HCT116 (cell line): ENCODE results near the gene ADGRE1. TPM values are rescaled to one million over a fixed set of nuclear protein-coding genes. Genes with fewer than 3 reads are reported as not detected.

Experiments
- ATAC-seq: fragments of 200-7000 bp; cut with Tn5 transposase; 2 replicates; pipeline ENCODE4 v1.9.1; 2020; ENCODE audit warnings: mild to moderate bottlenecking, moderate library complexity
- BruUV-seq: library from RNA; stranded (reverse); fragments of 400-500 nt; replicated peaks from 2 replicates; lab custom pipeline; 2021; lab: Mats Ljungman, UMichigan
- CTCF ChIA-PET: fragments of 300-600 bp; sonication (Branson Sonifier 250); formaldehyde crosslinking; loops from one replicate; lab custom pipeline; 2021; ENCODE audit warnings: antibody characterized with exemption; lab: Charles Lee
- POLR2A ChIA-PET: fragments of 300-600, 350-600 bp; sonication (Branson Sonifier 250); formaldehyde crosslinking; loops from one replicate; lab custom pipeline; 2021; ENCODE audit warnings: antibody characterized with exemption; lab: Charles Lee
- RAD21 ChIA-PET, 2 experiments: fragments of 300-600 bp; sonication (Branson Sonifier 250); formaldehyde crosslinking; loops; one replicate each; lab custom pipeline; 2023; ENCODE audit warnings: low total read pairs in 2 of 2; ENCODE audit not compliant: uncharacterized antibody in 2 of 2, unreplicated experiment in 2 of 2, low non-redundant PET in 1 of 2; lab: Charles Lee
- DNase-seq: peaks from one replicate; pipeline ENCODE4 v3.0.0-alpha.2; 2010; ENCODE audit warnings: low read depth, low spot score
- H2AFZ ChIP-seq: fragments of 200-600 bp; shearing (Covaris generic), sonication (generic); 2 replicates; pipeline ENCODE4 v1.6.1; 2017; ENCODE audit warnings: low read depth, mixed run types, mixed read lengths, antibody characterized with exemption, low read length; ENCODE audit not compliant: poor library complexity, severe bottlenecking
- H3K27ac ChIP-seq: 2 replicates; pipeline ENCODE4 v1.5.1; 2012; ENCODE audit warnings: low read depth, low read length
- H3K27me3 ChIP-seq: fragments of 200-600 bp; sonication (generic); 2 replicates; pipeline ENCODE4 v1.6.1; 2016; ENCODE audit warnings: mixed run types, low read length, mixed read lengths; ENCODE audit not compliant: insufficient read depth
- H3K36me3 ChIP-seq, 2 experiments: fragments of 200-500 bp in 1 of 2; fragments of 200-600 bp in 1 of 2; sonication (Bioruptor generic) in 1 of 2; sonication (generic) in 1 of 2; 2 replicates each; pipeline versions ENCODE4 v1.5.1 to v1.6.1; 2014 to 2016; ENCODE audit warnings: low read length in 2 of 2, inconsistent platforms in 1 of 2, mixed read lengths in 1 of 2, mixed run types in 1 of 2; ENCODE audit not compliant: insufficient read depth in 2 of 2, control insufficient read depth in 1 of 2
- H3K4me1 ChIP-seq, 2 experiments: fragments of 200-600 bp in 1 of 2; sonication (generic) in 1 of 2; 2 replicates each; pipeline versions ENCODE4 v1.5.1 to v1.6.1; 2012 to 2017; ENCODE audit warnings: low read length in 2 of 2, inconsistent platforms in 1 of 2, mild to moderate bottlenecking in 1 of 2, mixed read lengths in 1 of 2, mixed run types in 1 of 2, moderate library complexity in 1 of 2; ENCODE audit not compliant: insufficient read depth in 2 of 2, control insufficient read depth in 1 of 2
- H3K4me2 ChIP-seq: fragments of 200-600 bp; sonication (generic); 2 replicates; pipeline ENCODE4 v1.6.1; 2017; ENCODE audit warnings: mixed run types, low read length, mixed read lengths
- H3K4me3 ChIP-seq, 2 experiments: fragments of 200-600 bp in 1 of 2; sonication (generic) in 1 of 2; replicated peaks in 1 of 2; 2 replicates each; pipeline ENCODE4 v1.5.1; 2011 to 2016; ENCODE audit warnings: low read length in 2 of 2, control low read depth in 1 of 2, low read depth in 1 of 2, mild to moderate bottlenecking in 1 of 2, mixed read lengths in 1 of 2, mixed run types in 1 of 2
- H3K79me2 ChIP-seq: fragments of 200-600 bp; sonication (generic); 2 replicates; pipeline ENCODE4 v1.6.1; 2017; ENCODE audit warnings: mild to moderate bottlenecking, mixed run types, low read length, moderate library complexity, mixed read lengths; ENCODE audit not compliant: insufficient read depth
- H3K9ac ChIP-seq: fragments of 200-600 bp; sonication (generic); 2 replicates; pipeline ENCODE4 v1.6.1; 2016; ENCODE audit warnings: low read length, mixed read lengths
- H3K9me2 ChIP-seq: fragments of 200-600 bp; sonication (generic), shearing (Covaris generic); 2 replicates; pipeline ENCODE4 v1.6.1; 2017; ENCODE audit warnings: mixed run types, mild to moderate bottlenecking, moderate library complexity; ENCODE audit not compliant: insufficient read depth
- H3K9me3 ChIP-seq, 2 experiments: fragments of 200-500 bp in 1 of 2; fragments of 200-600 bp in 1 of 2; sonication (Bioruptor generic) in 1 of 2; sonication (generic) in 1 of 2; 2 replicates each; pipeline ENCODE4 v1.6.1; 2014 to 2017; ENCODE audit warnings: low read length in 2 of 2, mixed read lengths in 2 of 2, inconsistent platforms in 1 of 2, low read depth in 1 of 2, mild to moderate bottlenecking in 1 of 2, mixed run types in 1 of 2, moderate library complexity in 1 of 2; ENCODE audit not compliant: control insufficient read depth in 1 of 2, insufficient read depth in 1 of 2
- H4K20me1 ChIP-seq: fragments of 200-600 bp; sonication (generic), shearing (Covaris generic); 2 replicates; pipeline ENCODE4 v1.6.1; 2017; ENCODE audit warnings: mixed run types, mild to moderate bottlenecking, moderate library complexity; ENCODE audit not compliant: insufficient read depth
- CEBPB ChIP-seq: IDR thresholded peaks from 2 replicates; pipeline ENCODE4 v1.6.1; 2012; ENCODE audit warnings: low read depth
- EGR1 ChIP-seq: IDR thresholded peaks from 2 replicates; pipeline ENCODE4 v1.6.1; 2012; ENCODE audit warnings: low read depth
- ELF1 ChIP-seq: IDR thresholded peaks from 2 replicates; pipeline ENCODE4 v1.6.1; 2012; ENCODE audit warnings: low read depth, borderline replicate concordance
- EZH2 ChIP-seq: fragments of 200-600 bp; sonication (generic); IDR thresholded peaks from 2 replicates; pipeline ENCODE4 v1.6.1; 2017; ENCODE audit warnings: antibody characterized with exemption, mixed run types
- EZH2phosphoT487 ChIP-seq: fragments of 200-600 bp; IDR thresholded peaks from 2 replicates; pipeline ENCODE4 v1.6.1; 2018; ENCODE audit warnings: antibody characterized with exemption, borderline replicate concordance
- FOSL1 ChIP-seq: IDR thresholded peaks from 2 replicates; pipeline ENCODE4 v1.6.1; 2012; ENCODE audit warnings: low read depth
- JUND ChIP-seq: IDR thresholded peaks from 2 replicates; pipeline ENCODE4 v1.6.1; 2012
- POLR2A ChIP-seq: IDR thresholded peaks from 2 replicates; pipeline ENCODE4 v1.7.0; 2011; ENCODE audit warnings: borderline replicate concordance; ENCODE audit not compliant: insufficient read depth, insufficient read length; ENCODE audit errors: extremely low read depth
- RAD21 ChIP-seq: IDR thresholded peaks from 2 replicates; pipeline ENCODE4 v1.6.1; 2012; ENCODE audit warnings: low read depth, mild to moderate bottlenecking
- SIN3A ChIP-seq: IDR thresholded peaks from 2 replicates; pipeline ENCODE4 v1.6.1; 2012; ENCODE audit warnings: low read depth
- SRF ChIP-seq: IDR thresholded peaks from 2 replicates; pipeline ENCODE4 v1.6.1; 2012; ENCODE audit warnings: low read depth
- TCF7L2 ChIP-seq: IDR thresholded peaks from 2 replicates; pipeline ENCODE4 v1.7.0; 2011; ENCODE audit warnings: borderline replicate concordance, inconsistent platforms; ENCODE audit not compliant: insufficient read depth, insufficient read length; ENCODE audit errors: extremely low read depth
- YY1 ChIP-seq: IDR thresholded peaks from 2 replicates; pipeline ENCODE4 v1.6.1; 2011; ENCODE audit warnings: low read length, low read depth, moderate library complexity, mild to moderate bottlenecking; ENCODE audit not compliant: insufficient replicate concordance; ENCODE audit errors: extremely low read depth
- ZFX ChIP-seq: fragments of 450-650 bp; IDR thresholded peaks from 2 replicates; pipeline ENCODE4 v1.6.1; 2017
- intact Hi-C: fragments of 100-400 bp; cut with micrococcal nuclease; formaldehyde crosslinking; loops from 2 replicates; pipeline ENCODE4 v1.10.0; 2022
- total RNA-seq: library from RNA; stranded (reverse); gene quantifications from one replicate; pipeline ENCODE4 v1.2.1, GENCODE V29; 2021; ENCODE audit not compliant: unreplicated experiment
- TF ChIP-seq, protein P1 (sequence below): IDR thresholded peaks from 2 replicates; pipeline ENCODE4 v1.6.1; 2011; ENCODE audit warnings: mild to moderate bottlenecking, low read length, moderate library complexity; ENCODE audit not compliant: insufficient replicate concordance; ENCODE audit errors: extremely low read depth
- TF ChIP-seq, protein P2 (sequence below): IDR thresholded peaks from 2 replicates; pipeline ENCODE4 v1.6.1; 2012; ENCODE audit warnings: low read depth
- TF ChIP-seq, protein P3 (sequence below), 3 experiments: fragments of 200-600 bp in 1 of 3; sonication (generic) in 1 of 3; IDR thresholded peaks in 2 of 3; conservative IDR thresholded peaks in 1 of 3; 2 replicates each; pipeline ENCODE4 v1.5.1; 2012 to 2017; ENCODE audit warnings: low read depth in 2 of 3, low read length in 2 of 3, antibody characterized with exemption in 1 of 3, borderline replicate concordance in 1 of 3, control low read depth in 1 of 3, mild to moderate bottlenecking in 1 of 3, mixed read lengths in 1 of 3, mixed run types in 1 of 3, moderate library complexity in 1 of 3; ENCODE audit not compliant: insufficient read depth in 1 of 3
- TF ChIP-seq, protein P4 (sequence below): IDR thresholded peaks from 2 replicates; pipeline ENCODE4 v1.6.1; 2012
- TF ChIP-seq, protein P5 (sequence below): IDR thresholded peaks from 2 replicates; pipeline ENCODE4 v1.6.1; 2012

The ADGRE1 gene
- total RNA-seq, 1 experiment from 2014 or later = not detected

DNA sequence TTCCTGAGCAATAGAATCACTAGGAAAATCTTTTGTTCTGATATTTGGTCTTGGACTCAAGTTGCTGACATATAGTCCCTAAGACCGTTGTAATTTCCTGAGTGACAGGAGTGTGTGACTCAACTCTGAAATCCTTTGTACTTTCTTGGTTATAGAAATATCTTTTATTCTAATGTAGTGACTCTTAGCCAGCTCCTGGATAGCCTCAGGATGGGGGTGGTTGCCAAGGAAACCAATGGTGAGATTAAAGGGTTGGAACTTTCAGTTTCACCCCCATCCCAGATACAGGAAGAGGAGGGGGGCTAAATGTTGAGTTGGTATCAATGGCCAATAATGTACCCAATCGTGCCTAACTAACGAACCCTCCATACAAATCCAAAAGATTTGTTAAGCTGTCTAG lies 92.0 kb downstream of the ADGRE1 start:
- Histone ChIP-seq H3K9ac (no peak overlapping the region), H3K79me2 (no peaks in the 10 kb centered on the region), H3K4me1 (no peaks in the 10 kb centered on the region), H3K27ac (no peak overlapping the region), H3K4me3 (no peak overlapping the region), H3K4me2 (no peak overlapping the region), H3K9me3 (peaks cover 7 to 15% of the 10 kb centered on the region in 2 experiments; a peak in 2 of 4 replicates), H4K20me1 (no peaks in the 10 kb centered on the region), H2AFZ (no peak overlapping the region), H3K27me3 (no peaks in the 10 kb centered on the region), H3K9me2 (no peaks in the 10 kb centered on the region), H3K36me3 (no peaks in the 10 kb centered on the region)
- BruUV-seq = no TSS peak
- DNase-seq (no peak), ATAC-seq (no peak)
- CTCF ChIA-PET = no interaction called here
- POLR2A ChIA-PET = no interaction called here
- intact Hi-C loops = no loop called here
- RAD21 ChIA-PET = no interaction called here
- TF ChIP-seq, protein P1, sequence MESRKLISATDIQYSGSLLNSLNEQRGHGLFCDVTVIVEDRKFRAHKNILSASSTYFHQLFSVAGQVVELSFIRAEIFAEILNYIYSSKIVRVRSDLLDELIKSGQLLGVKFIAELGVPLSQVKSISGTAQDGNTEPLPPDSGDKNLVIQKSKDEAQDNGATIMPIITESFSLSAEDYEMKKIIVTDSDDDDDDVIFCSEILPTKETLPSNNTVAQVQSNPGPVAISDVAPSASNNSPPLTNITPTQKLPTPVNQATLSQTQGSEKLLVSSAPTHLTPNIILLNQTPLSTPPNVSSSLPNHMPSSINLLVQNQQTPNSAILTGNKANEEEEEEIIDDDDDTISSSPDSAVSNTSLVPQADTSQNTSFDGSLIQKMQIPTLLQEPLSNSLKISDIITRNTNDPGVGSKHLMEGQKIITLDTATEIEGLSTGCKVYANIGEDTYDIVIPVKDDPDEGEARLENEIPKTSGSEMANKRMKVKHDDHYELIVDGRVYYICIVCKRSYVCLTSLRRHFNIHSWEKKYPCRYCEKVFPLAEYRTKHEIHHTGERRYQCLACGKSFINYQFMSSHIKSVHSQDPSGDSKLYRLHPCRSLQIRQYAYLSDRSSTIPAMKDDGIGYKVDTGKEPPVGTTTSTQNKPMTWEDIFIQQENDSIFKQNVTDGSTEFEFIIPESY = no peak
- TF ChIP-seq FOSL1 = no peak
- TF ChIP-seq, protein P2, sequence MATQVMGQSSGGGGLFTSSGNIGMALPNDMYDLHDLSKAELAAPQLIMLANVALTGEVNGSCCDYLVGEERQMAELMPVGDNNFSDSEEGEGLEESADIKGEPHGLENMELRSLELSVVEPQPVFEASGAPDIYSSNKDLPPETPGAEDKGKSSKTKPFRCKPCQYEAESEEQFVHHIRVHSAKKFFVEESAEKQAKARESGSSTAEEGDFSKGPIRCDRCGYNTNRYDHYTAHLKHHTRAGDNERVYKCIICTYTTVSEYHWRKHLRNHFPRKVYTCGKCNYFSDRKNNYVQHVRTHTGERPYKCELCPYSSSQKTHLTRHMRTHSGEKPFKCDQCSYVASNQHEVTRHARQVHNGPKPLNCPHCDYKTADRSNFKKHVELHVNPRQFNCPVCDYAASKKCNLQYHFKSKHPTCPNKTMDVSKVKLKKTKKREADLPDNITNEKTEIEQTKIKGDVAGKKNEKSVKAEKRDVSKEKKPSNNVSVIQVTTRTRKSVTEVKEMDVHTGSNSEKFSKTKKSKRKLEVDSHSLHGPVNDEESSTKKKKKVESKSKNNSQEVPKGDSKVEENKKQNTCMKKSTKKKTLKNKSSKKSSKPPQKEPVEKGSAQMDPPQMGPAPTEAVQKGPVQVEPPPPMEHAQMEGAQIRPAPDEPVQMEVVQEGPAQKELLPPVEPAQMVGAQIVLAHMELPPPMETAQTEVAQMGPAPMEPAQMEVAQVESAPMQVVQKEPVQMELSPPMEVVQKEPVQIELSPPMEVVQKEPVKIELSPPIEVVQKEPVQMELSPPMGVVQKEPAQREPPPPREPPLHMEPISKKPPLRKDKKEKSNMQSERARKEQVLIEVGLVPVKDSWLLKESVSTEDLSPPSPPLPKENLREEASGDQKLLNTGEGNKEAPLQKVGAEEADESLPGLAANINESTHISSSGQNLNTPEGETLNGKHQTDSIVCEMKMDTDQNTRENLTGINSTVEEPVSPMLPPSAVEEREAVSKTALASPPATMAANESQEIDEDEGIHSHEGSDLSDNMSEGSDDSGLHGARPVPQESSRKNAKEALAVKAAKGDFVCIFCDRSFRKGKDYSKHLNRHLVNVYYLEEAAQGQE = no peak
- TF ChIP-seq EZH2phosphoT487 = no peak
- no peak for TF ChIP-seq EZH2
- TF ChIP-seq TCF7L2 = no peak
- TF ChIP-seq, protein P3, sequence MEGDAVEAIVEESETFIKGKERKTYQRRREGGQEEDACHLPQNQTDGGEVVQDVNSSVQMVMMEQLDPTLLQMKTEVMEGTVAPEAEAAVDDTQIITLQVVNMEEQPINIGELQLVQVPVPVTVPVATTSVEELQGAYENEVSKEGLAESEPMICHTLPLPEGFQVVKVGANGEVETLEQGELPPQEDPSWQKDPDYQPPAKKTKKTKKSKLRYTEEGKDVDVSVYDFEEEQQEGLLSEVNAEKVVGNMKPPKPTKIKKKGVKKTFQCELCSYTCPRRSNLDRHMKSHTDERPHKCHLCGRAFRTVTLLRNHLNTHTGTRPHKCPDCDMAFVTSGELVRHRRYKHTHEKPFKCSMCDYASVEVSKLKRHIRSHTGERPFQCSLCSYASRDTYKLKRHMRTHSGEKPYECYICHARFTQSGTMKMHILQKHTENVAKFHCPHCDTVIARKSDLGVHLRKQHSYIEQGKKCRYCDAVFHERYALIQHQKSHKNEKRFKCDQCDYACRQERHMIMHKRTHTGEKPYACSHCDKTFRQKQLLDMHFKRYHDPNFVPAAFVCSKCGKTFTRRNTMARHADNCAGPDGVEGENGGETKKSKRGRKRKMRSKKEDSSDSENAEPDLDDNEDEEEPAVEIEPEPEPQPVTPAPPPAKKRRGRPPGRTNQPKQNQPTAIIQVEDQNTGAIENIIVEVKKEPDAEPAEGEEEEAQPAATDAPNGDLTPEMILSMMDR (IDR thresholded peaks at IDR 0.05 in 2 of 3, conservative IDR thresholded peaks at IDR 0.05 in 1 of 3; ENCODE audit: borderline replicate concordance in 1 of 3, insufficient read depth in 1 of 3, low read depth in 2 of 3, low read length in 2 of 3) = no peak
- TF ChIP-seq SRF = no peak
- TF ChIP-seq, protein P4, sequence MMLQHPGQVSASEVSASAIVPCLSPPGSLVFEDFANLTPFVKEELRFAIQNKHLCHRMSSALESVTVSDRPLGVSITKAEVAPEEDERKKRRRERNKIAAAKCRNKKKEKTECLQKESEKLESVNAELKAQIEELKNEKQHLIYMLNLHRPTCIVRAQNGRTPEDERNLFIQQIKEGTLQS = no peak
- TF ChIP-seq YY1 = no peak
- TF ChIP-seq, protein P5, sequence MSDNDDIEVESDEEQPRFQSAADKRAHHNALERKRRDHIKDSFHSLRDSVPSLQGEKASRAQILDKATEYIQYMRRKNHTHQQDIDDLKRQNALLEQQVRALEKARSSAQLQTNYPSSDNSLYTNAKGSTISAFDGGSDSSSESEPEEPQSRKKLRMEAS = no peak
- TF ChIP-seq EGR1 = no peak
- TF ChIP-seq JUND = no peak
- no peak for TF ChIP-seq ELF1
- TF ChIP-seq SIN3A = no peak
- TF ChIP-seq RAD21 = no peak
- TF ChIP-seq CEBPB = no peak
- no peak for TF ChIP-seq ZFX
- no peak for TF ChIP-seq POLR2A
